Dendritic cell treated with granulocyte-macrophage colony-stimulating factor and Interleukin-4, amounts not matched to agents 40 ng/mL and 50 ng/mL, for 4 days (primary cell): ENCODE results near the gene ENPP7.

Source experiments
- H3K27ac Mint-ChIP-seq: one replicate; pipeline ENCODE4 v1.8.0; 2022; ENCODE audit warnings: mild to moderate bottlenecking, mixed read lengths
- H3K27me3 Mint-ChIP-seq: one replicate; pipeline ENCODE4 v1.8.0; 2022; ENCODE audit warnings: mild to moderate bottlenecking, mixed read lengths
- H3K36me3 Mint-ChIP-seq: one replicate; pipeline ENCODE4 v1.8.0; 2022; ENCODE audit warnings: low read depth, mixed read lengths
- H3K4me1 Mint-ChIP-seq: one replicate; pipeline ENCODE4 v1.8.0; 2022; ENCODE audit warnings: low read depth, mixed read lengths
- H3K4me3 Mint-ChIP-seq: one replicate; pipeline ENCODE4 v1.8.0; 2022; ENCODE audit warnings: mild to moderate bottlenecking, moderate library complexity, mixed read lengths
- H3K9me3 Mint-ChIP-seq: one replicate; pipeline ENCODE4 v1.8.0; 2022; ENCODE audit warnings: mixed read lengths
- intact Hi-C: fragments of 100-400 bp; cut with micrococcal nuclease; formaldehyde crosslinking; loops from one replicate; pipeline ENCODE4 v1.15.0; 2022

The ENPP7 gene

DNA sequence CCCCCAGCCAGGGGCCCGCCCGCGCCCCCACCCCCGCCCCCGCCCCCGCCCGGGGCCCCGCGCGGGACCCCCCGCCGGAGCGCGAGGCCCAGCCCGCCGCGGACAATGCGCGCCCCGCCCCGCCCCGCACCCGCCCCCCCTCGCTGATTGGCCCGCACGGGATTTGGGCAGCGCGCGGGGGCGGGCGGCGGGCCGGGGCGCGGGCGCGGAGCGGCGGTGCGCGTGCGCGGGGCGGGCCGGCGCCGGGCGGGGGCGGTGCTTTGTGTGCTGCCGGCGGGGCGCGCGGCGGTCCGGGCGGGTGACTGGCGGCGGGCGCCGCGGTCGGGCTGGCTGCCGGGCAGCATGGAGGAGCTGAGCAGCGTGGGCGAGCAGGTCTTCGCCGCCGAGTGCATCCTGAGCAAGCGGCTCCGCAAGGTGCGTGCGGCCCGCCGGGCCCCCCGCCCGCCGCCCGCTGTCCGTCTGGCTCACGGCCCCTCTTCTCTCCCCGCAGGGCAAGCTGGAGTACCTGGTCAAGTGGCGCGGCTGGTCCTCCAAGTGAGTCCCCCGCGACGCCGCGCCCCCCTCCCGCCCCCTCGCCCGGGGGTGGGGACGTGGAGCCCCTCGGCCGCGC is 47.3 kb downstream of the ENPP7 start, which contains the start of gene CBX2:
Gene CBX2, plus strand, starts transcription at position 255 of the 610 bp plus-strand sequence. Its CDS starts 88 bp downstream, at position 343.
- H3K4me3 Mint-ChIP-seq = peak within 1 kb of the TSS; percentile 78
- peaks cover 91% of the 10 kb centered on the region for H3K27me3 Mint-ChIP-seq
- no peaks in the 10 kb centered on the region for H3K36me3 Mint-ChIP-seq
- intact Hi-C loops = no loop called here
- peak within 1 kb of the TSS; percentile 70 for H3K27ac Mint-ChIP-seq
- no peaks in the 10 kb centered on the region for H3K9me3 Mint-ChIP-seq
- H3K4me1 Mint-ChIP-seq = peaks cover 32% of the 10 kb centered on the region

DNA sequence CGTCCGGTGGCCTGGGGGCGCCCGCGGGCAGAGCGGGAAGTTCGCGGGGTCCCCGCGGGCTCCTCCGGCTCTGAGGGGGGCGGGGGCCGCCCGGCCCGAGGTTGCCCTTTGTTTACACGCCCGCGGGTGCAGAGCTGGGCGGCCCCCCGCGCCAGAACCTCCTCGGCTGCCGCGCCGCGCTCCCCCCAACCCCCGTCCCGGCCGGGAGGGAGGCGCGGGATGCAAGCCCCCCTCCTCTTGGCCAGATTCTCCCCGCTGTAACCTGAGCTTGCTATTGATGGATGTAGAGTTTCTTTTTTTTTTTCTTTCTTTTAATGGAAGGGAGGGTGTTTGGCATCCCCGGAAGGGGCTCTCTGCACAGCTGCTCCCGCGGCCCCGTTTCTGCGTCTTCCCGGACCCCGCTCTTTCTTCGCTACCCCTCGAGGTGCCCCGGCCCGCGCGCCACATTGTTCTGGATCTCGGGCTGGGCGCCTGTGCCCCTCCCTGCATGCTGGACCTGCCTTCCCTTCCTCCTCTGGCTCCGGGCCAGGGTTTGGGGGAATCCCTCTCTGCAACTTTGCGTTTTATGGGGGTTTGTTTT is 47.9 kb downstream of the ENPP7 start:
- Mint-ChIP-seq H3K4me3 (peak overlapping the region; percentile 78), H3K36me3 (no peaks in the 10 kb centered on the region), H3K9me3 (no peaks in the 10 kb centered on the region), H3K4me1 (peaks cover 37% of the 10 kb centered on the region), H3K27ac (peak overlapping the region; percentile 70), H3K27me3 (peaks cover 86% of the 10 kb centered on the region)
- intact Hi-C loops = no loop called here

DNA sequence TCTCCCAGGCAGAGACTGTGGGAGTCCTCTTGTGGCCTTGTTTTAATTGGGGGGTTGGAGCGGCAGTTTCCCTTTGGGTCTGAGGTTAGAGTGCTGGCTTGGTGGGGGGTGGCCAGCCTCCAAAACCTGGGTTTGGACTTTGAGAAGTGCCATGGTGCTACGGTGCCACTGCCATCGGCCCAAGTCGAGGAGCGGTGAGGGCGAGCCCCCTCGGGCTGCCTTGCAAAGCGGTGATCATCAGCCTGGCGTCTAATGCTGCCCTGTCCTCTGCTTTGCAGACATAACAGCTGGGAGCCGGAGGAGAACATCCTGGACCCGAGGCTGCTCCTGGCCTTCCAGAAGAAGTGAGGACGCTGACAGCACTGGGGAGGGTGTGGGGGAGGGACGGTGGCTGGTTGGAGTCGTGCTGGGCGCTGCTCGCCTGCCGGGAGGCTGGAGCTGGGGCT is 48.4 kb downstream of the ENPP7 start:
- Mint-ChIP-seq H3K27me3 (peaks cover 81% of the 10 kb centered on the region), H3K4me3 (peak overlapping the region; percentile 78), H3K27ac (peak overlapping the region; percentile 70), H3K4me1 (peaks cover 40% of the 10 kb centered on the region), H3K9me3 (no peaks in the 10 kb centered on the region), H3K36me3 (no peaks in the 10 kb centered on the region)
- intact Hi-C loops = no loop called here

DNA sequence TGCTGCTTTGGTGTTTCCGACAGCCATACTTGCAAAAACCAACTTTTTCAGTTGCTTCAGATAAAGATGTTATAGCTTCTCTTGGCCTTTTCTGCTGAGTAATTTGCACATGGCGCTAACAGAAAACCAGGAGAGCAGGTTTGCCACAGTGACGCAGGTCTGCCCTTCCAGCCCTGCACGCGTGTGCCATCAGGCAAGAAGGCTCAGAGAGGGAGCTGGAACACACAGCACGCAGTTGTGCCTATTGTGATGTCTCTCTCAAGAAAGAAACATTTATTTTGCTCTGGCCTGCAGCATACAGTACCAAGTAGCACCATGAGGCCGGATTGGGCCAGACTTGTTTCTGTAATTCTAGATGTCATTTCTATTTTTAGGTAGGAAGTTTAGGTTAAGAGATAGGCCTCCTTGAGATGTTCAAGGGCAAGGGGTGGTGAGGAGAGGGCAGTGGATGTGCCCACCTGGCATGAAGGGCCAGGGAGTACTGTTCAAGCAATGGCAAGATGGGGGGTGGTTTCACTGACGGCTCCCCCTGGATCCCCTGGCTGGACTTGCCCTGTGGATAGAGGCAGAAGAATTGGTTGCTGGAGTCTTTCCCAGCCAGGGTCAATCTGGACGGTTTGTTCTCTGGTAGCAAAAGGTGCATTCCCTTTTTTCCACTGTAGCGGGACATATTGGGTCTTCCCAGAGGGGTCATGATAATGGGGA is 49.1 kb downstream of the ENPP7 start:
- Mint-ChIP-seq H3K4me1 (peaks cover 40% of the 10 kb centered on the region), H3K4me3 (no peak overlapping the region), H3K27me3 (peaks cover 74% of the 10 kb centered on the region), H3K36me3 (no peaks in the 10 kb centered on the region), H3K9me3 (no peaks in the 10 kb centered on the region), H3K27ac (no peak overlapping the region)
- intact Hi-C loops = no loop called here

DNA sequence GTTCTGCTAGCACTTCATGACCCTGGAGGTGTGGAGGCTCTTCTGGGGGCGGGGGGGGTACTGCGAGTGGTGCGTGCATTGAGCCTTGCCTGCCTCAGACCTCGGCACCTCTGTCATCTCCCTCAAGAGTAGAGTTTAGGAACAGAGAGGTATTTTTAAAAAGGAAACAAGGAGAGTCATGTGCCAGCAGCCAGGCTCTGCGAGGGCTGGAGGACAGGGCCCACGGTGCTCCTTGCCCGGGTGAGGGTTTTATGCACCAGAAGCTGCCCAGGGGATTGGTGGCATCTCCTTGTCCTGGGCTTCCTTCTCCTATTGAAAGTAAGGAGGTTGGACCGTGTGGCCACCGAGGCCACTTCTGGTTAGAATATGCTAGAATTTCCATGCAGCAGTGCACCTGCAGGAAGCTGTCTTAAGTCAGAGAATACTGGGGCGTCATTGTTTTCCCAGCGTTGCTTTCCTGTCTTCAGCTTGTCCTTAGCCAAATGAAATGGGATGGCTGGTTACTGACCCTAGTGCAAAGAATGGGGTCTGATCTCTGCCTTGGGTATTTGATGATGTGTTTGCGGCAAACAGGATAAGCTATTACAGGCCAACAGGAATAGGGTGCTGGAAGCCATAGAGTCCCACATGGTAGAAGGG is 50.4 kb downstream of the ENPP7 start:
- Mint-ChIP-seq H3K27ac (no peak overlapping the region), H3K9me3 (no peaks in the 10 kb centered on the region), H3K36me3 (no peaks in the 10 kb centered on the region), H3K4me3 (no peak overlapping the region), H3K27me3 (peaks cover 70% of the 10 kb centered on the region), H3K4me1 (peaks cover 40% of the 10 kb centered on the region)
- intact Hi-C loops = no loop called here

DNA sequence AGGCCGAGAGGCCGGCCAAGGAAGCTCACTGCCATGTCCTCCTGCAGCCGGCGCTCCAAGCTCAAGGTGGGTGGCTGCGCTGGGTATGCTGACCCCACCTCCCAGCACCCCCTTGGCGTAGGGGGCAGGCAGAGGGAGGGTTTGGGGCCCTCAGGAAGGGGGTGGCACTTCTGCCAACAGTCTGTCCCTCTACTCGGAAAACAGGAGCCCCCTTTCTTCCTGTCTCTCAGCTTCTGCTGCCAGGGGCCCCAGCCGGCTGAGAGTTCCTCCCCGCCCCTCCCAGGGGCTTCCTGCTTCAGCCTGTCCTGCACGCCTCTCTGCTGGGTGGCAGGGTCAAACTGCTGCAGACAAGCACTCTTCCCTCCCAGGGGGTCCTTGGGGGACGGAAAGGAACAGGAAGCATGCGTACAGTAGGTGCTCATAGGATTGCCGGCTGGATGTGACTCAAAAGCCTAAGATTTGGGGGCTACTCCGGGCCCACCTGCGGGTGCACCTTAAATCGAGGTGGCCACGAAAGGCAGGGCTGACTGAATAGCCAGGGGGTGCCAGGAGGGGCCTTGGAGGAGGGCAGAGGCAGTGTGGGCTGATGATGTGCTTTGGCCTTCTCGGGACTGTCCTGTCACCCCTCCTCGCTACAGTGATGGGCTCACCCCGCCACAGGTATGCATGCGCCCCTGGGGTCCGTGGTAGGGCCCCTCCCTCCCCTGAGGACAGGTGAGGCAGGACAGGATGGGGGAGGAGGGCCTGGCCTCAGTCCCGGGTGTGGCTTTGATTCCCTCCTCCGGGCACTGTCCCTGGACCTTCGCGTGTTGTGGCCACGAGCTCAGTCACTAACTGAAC is 51.2 kb downstream of the ENPP7 start:
- H3K27me3 Mint-ChIP-seq = peaks cover 70% of the 10 kb centered on the region
- no peak overlapping the region for H3K27ac Mint-ChIP-seq
- H3K36me3 Mint-ChIP-seq = no peaks in the 10 kb centered on the region
- no peaks in the 10 kb centered on the region for H3K9me3 Mint-ChIP-seq
- no peak overlapping the region for H3K4me3 Mint-ChIP-seq
- peaks cover 37% of the 10 kb centered on the region for H3K4me1 Mint-ChIP-seq
- intact Hi-C loops = no loop called here

DNA sequence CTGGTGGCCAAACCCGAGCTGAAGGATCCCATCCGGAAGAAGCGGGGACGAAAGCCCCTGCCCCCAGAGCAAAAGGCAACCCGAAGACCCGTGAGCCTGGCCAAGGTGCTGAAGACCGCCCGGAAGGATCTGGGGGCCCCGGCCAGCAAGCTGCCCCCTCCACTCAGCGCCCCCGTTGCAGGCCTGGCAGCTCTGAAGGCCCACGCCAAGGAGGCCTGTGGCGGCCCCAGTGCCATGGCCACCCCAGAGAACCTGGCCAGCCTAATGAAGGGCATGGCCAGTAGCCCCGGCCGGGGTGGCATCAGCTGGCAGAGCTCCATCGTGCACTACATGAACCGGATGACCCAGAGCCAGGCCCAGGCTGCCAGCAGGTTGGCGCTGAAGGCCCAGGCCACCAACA is 53.1 kb downstream of the ENPP7 start:
- Mint-ChIP-seq H3K4me3 (no peak overlapping the region), H3K9me3 (no peaks in the 10 kb centered on the region), H3K27ac (no peak overlapping the region), H3K27me3 (peaks cover 77% of the 10 kb centered on the region), H3K4me1 (peaks cover 26% of the 10 kb centered on the region), H3K36me3 (no peaks in the 10 kb centered on the region)
- intact Hi-C loops = no loop called here

DNA sequence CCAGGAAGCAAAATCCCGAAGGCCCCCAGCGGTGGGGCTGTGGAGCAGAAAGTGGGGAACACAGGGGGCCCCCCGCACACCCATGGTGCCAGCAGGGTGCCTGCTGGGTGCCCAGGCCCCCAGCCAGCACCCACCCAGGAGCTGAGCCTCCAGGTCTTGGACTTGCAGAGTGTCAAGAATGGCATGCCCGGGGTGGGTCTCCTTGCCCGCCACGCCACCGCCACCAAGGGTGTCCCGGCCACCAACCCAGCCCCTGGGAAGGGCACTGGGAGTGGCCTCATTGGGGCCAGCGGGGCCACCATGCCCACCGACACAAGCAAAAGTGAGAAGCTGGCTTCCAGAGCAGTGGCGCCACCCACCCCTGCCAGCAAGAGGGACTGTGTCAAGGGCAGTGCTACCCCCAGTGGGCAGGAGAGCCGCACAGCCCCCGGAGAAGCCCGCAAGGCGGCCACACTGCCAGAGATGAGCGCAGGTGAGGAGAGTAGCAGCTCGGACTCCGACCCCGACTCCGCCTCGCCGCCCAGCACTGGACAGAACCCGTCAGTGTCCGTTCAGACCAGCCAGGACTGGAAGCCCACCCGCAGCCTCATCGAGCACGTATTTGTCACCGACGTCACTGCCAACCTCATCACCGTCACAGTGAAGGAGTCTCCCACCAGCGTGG is 53.7 kb downstream of the ENPP7 start:
- Mint-ChIP-seq H3K4me1 (peaks cover 23% of the 10 kb centered on the region), H3K27me3 (peaks cover 77% of the 10 kb centered on the region), H3K27ac (no peak overlapping the region), H3K36me3 (no peaks in the 10 kb centered on the region), H3K4me3 (no peak overlapping the region), H3K9me3 (no peaks in the 10 kb centered on the region)
- intact Hi-C loops = loop anchor here (5.0 kb wide), 1 partner anchor 133 kb away; no protein-coding TSS in a partner anchor

DNA sequence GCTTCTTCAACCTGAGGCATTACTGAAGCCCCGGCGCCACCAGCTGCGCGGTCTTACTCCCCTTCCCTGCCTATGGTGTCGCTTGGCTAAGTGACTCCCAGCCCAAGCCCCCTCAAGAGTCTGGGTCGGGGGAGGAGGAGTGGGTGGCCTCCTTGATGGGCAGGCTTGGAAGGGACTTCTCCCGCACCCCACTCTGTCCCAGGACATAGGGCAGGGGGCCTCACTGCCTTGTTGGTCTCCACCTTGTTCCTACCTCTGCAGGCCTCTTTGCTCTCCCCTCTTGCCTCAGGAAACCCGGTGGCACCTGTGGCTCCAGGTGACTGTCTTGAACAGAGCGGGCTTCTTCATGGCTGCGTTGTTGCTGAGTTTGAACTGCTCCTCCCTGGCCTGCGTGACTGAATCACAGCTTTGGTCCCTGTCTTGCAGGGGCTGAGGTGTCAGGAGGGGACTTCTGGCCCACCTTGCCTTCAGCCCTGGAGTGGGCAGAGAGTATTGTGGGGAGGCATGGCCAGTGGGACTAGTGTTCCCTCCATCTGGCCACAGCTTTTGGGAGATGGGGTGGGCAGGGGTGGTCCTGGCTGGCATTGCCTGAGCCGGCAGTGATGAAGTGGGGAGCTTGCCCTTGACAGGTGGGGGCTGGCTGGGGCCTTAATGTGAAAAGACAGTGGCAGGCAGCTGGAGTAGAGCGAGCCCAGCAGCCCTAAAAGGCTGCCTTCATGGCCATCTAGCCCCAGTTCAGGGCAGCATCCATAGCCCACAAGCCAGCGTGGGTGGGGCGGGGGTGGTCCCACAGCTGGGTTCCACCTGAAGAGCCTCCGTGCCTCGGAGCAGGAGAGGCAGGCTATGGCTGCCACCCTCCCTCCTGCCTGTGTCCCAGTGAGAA is 54.5 kb downstream of the ENPP7 start:
- Mint-ChIP-seq H3K27me3 (peaks cover 77% of the 10 kb centered on the region), H3K36me3 (no peaks in the 10 kb centered on the region), H3K9me3 (no peaks in the 10 kb centered on the region), H3K4me3 (no peak overlapping the region), H3K4me1 (peaks cover 26% of the 10 kb centered on the region), H3K27ac (no peak overlapping the region)
- intact Hi-C loops = loop anchor here (5.0 kb wide), 1 partner anchor 132 kb away; no protein-coding TSS in a partner anchor

DNA sequence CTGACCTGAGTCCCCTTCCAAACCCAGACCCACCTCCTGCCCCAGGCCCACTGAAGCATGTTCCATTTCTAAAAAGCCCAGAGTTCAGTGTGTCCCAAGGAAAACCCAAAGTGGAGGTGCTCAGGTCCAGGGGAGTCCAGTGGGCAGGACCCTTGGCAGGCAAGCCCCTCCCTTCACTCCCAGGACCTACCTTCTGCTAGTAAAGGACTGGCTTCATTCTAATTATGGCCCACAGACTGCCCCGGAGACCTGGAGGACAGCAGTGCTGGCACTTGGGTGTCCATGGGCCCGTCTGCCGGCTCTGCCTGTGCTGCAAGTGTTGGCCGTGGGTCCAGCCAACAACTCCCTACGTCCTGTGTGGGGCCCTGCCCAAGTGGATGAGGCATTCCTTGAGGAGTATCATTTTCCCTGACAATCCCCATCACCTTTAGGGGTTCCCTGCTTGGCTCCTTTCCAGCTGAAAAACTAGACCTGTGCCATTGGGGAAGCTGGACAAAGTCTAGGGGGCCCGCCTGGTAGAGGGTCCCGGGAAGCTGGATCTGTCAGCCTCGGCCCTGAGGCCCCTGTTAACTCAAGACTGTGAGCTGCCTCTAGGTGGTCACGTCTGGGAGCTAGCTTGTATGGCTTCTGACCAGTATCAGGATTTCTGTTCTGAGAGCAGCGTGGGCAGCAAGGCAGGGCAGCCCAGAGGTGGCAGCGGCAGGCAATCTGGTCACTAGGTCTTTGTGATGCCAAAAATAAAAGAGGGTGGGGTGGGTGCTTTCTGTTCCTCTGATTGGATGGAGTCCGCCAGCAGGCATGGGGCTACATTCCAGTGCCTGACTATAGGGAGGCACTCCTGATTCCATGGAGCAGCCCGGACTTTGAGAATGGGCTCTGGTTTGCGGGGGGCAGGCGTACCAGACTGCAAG is 55.4 kb downstream of the ENPP7 start:
- peaks cover 77% of the 10 kb centered on the region for H3K27me3 Mint-ChIP-seq
- H3K36me3 Mint-ChIP-seq = no peaks in the 10 kb centered on the region
- H3K27ac Mint-ChIP-seq = no peak overlapping the region
- H3K4me3 Mint-ChIP-seq = no peak overlapping the region
- H3K9me3 Mint-ChIP-seq = no peaks in the 10 kb centered on the region
- intact Hi-C loops = loop anchor here (5.0 kb wide), 1 partner anchor 131 kb away; no protein-coding TSS in a partner anchor
- peaks cover 35% of the 10 kb centered on the region for H3K4me1 Mint-ChIP-seq

DNA sequence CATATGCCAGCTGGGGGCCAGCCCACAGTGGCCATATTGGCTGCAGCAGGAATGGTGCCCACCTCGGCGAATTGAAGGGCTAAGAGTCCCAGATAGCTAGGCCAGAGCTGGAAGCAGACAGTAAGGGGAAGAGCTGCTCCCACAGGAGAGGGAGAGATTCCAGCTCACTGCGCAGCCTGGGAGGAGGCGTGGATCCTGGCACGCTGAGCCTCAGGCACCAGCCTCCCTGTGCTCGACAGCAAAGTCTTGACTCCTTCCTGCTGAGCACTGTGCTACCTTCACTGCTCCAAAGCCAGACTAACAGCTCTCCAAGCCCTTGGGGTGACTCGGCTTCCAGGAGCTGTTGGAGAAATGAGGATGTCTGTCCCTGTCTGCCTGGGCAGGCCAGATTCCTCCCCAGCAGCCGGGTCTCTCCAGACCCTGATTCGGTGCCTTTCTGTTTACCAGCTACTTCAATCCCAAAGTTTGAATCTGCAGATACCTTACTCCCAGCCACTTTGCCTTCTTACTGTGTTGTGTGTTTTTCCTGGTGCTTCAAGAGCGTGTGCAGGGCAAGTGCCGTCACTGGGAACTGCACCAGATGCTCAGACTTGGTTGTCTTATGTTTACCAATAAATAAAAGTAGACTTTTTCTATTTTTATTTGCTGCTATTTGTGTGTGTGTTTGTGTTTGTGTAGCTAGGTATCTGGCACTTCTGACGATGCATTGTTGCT is 56.3 kb downstream of the ENPP7 start:
- Mint-ChIP-seq H3K9me3 (no peaks in the 10 kb centered on the region), H3K27ac (no peak overlapping the region), H3K27me3 (peaks cover 77% of the 10 kb centered on the region), H3K4me1 (peaks cover 34% of the 10 kb centered on the region), H3K36me3 (no peaks in the 10 kb centered on the region), H3K4me3 (no peak overlapping the region)
- intact Hi-C loops = loop anchor here (5.0 kb wide), 1 partner anchor 130 kb away; no protein-coding TSS in a partner anchor
